IMR-90 (cell line): ENCODE measurements around the gene ABCA10. TPM values are rescaled to one million over a fixed set of nuclear protein-coding genes. Genes with fewer than 3 reads are reported as not detected.

Experiments
- ATAC-seq: fragments of 200-7000 bp; cut with Tn5 transposase; 2 replicates; pipeline ENCODE4 v1.9.1; 2020; ENCODE audit warnings: low read depth, mild to moderate bottlenecking, moderate library complexity
- BruUV-seq: library from RNA; stranded (reverse); fragments of 400-500 nt; replicated peaks from 2 replicates; lab custom pipeline; 2021; lab: Mats Ljungman, UMichigan
- CTCF ChIA-PET: fragments of 300-600 bp; formaldehyde crosslinking; extraction: SDS; loops from one replicate; lab custom pipeline; 2021; ENCODE audit warnings: antibody characterized with exemption; lab: Yijun Ruan, JAX
- POLR2A ChIA-PET: fragments of 300-600 bp; sonication (Branson Sonifier 250); formaldehyde crosslinking; loops from one replicate; lab custom pipeline; 2022; ENCODE audit warnings: antibody characterized with exemption; ENCODE audit not compliant: unreplicated experiment; lab: Charles Lee
- DNase-seq: peaks from one replicate; pipeline ENCODE4 v3.0.0; 2013
- H2AFZ ChIP-seq: replicated peaks from 2 replicates; pipeline ENCODE3; 2013; ENCODE audit warnings: low read length, mild to moderate bottlenecking; ENCODE audit not compliant: poor library complexity
- H2AK5ac ChIP-seq: 2 replicates; pipeline ENCODE4 v1.6.1; 2013; ENCODE audit warnings: low read depth, low read length, inconsistent platforms
- H2AK9ac ChIP-seq: replicated peaks from 2 replicates; pipeline ENCODE3; 2013; ENCODE audit warnings: mild to moderate bottlenecking, low read depth, low read length, moderate library complexity; ENCODE audit not compliant: poor library complexity
- H2BK120ac ChIP-seq: 2 replicates; pipeline ENCODE4 v1.6.1; 2013; ENCODE audit warnings: low read depth, low read length, inconsistent platforms
- H2BK15ac ChIP-seq: 3 replicates; pipeline ENCODE4 v1.6.1; 2013; ENCODE audit warnings: low read depth, low read length, inconsistent platforms
- H2BK20ac ChIP-seq: 2 replicates; pipeline ENCODE4 v1.6.1; 2013; ENCODE audit warnings: low read depth, mild to moderate bottlenecking, inconsistent platforms, low read length, moderate library complexity
- H2BK5ac ChIP-seq: 2 replicates; pipeline ENCODE4 v1.6.1; 2013; ENCODE audit warnings: mild to moderate bottlenecking, low read depth, low read length, inconsistent platforms; ENCODE audit not compliant: poor library complexity, severe bottlenecking
- H3K14ac ChIP-seq: replicated peaks from 2 replicates; pipeline ENCODE4 v1.6.1; 2013; ENCODE audit warnings: low read depth, low read length, inconsistent platforms
- H3K18ac ChIP-seq: 2 replicates; pipeline ENCODE4 v1.6.1; 2013; ENCODE audit warnings: low read depth, low read length, control low read depth
- H3K23ac ChIP-seq: 2 replicates; pipeline ENCODE4 v1.6.1; 2013; ENCODE audit warnings: low read depth, low read length, inconsistent platforms
- H3K27ac ChIP-seq: 2 replicates; pipeline ENCODE4 v1.5.1; 2013; ENCODE audit warnings: mild to moderate bottlenecking, control low read depth, low read length; ENCODE audit not compliant: insufficient read depth
- H3K27me3 ChIP-seq: 2 replicates; pipeline ENCODE4 v1.6.1; 2013; ENCODE audit warnings: low read length; ENCODE audit not compliant: control insufficient read depth, insufficient read depth
- H3K36me3 ChIP-seq: 2 replicates; pipeline ENCODE4 v1.6.1; 2013; ENCODE audit warnings: low read length, mixed read lengths; ENCODE audit not compliant: control insufficient read depth, insufficient read depth
- H3K4ac ChIP-seq: 2 replicates; pipeline ENCODE4 v1.6.1; 2013; ENCODE audit warnings: low read depth, low read length, inconsistent platforms
- H3K4me1 ChIP-seq: 2 replicates; pipeline ENCODE4 v1.6.1; 2013; ENCODE audit warnings: low read length, mixed read lengths; ENCODE audit not compliant: control insufficient read depth, insufficient read depth
- H3K4me2 ChIP-seq: 2 replicates; pipeline ENCODE4 v1.6.1; 2013; ENCODE audit warnings: low read depth, mild to moderate bottlenecking, control low read depth, low read length, moderate library complexity
- H3K4me3 ChIP-seq: 2 replicates; pipeline ENCODE4 v1.5.1; 2013; ENCODE audit warnings: low read depth, mild to moderate bottlenecking, control low read depth, low read length, moderate library complexity; ENCODE audit not compliant: insufficient read depth
- H3K56ac ChIP-seq: 2 replicates; pipeline ENCODE4 v1.6.1; 2013; ENCODE audit warnings: low read length, inconsistent platforms; ENCODE audit not compliant: insufficient read depth; ENCODE audit errors: extremely low read depth
- H3K79me1 ChIP-seq, 2 experiments: 2 replicates each; pipeline ENCODE4 v1.6.1; 2013; ENCODE audit warnings: low read length in 2 of 2, inconsistent platforms in 1 of 2, low read depth in 1 of 2
- H3K9ac ChIP-seq: 2 replicates; pipeline ENCODE4 v1.6.1; 2013; ENCODE audit warnings: low read depth, low read length, control low read depth
- H3K9me1 ChIP-seq: 2 replicates; pipeline ENCODE4 v1.6.1; 2013; ENCODE audit warnings: low read length, inconsistent platforms; ENCODE audit not compliant: insufficient read depth
- H3K9me3 ChIP-seq: 2 replicates; pipeline ENCODE4 v1.6.1; 2013; ENCODE audit warnings: low read length; ENCODE audit not compliant: control insufficient read depth, insufficient read depth
- H4K20me1 ChIP-seq: 2 replicates; pipeline ENCODE4 v1.6.1; 2013; ENCODE audit warnings: low read length, inconsistent platforms; ENCODE audit not compliant: insufficient read depth
- H4K5ac ChIP-seq: 2 replicates; pipeline ENCODE4 v1.6.1; 2013; ENCODE audit warnings: mild to moderate bottlenecking, low read depth, low read length, control low read depth
- H4K8ac ChIP-seq, 2 experiments: 2 replicates each; pipeline ENCODE4 v1.6.1; 2013; ENCODE audit warnings: low read depth in 2 of 2, low read length in 2 of 2, control low read depth in 1 of 2, inconsistent platforms in 1 of 2
- H4K91ac ChIP-seq: 2 replicates; pipeline ENCODE4 v1.6.1; 2013; ENCODE audit warnings: low read depth, low read length, inconsistent platforms; ENCODE audit not compliant: insufficient read depth
- BHLHE40 ChIP-seq: fragments of 150-350 bp; IDR thresholded peaks from 2 replicates; pipeline ENCODE4 v1.6.1; 2016; ENCODE audit warnings: mild to moderate bottlenecking, low read depth, low read length
- CHD1 ChIP-seq: IDR thresholded peaks from 2 replicates; pipeline ENCODE4 v1.6.1; 2012; ENCODE audit warnings: low read depth, low read length, improper control_type of control experiment
- RCOR1 ChIP-seq: IDR thresholded peaks from 2 replicates; pipeline ENCODE4 v1.6.1; 2012; ENCODE audit warnings: mild to moderate bottlenecking, low read length, improper control_type of control experiment; ENCODE audit not compliant: insufficient replicate concordance
- SMC3 ChIP-seq: fragments of 150-350 bp; IDR thresholded peaks from 2 replicates; pipeline ENCODE4 v1.6.1; 2016; ENCODE audit warnings: low read depth, mild to moderate bottlenecking, antibody characterized with exemption, low read length, moderate library complexity
- WGBS, 2 experiments: methylation state at CpG; one replicate each; pipeline versions ENCODE4 v1.1.5 to v1.1.7; 2013; ENCODE audit warnings: missing lambda C conversion rate in 2 of 2; ENCODE audit not compliant: insufficient read length in 1 of 2; ENCODE audit errors: extremely low coverage in 2 of 2; 5-methylcytosine and 5-hydroxymethylcytosine counted together
- dilution Hi-C: fragments of 300-500 bp; cut with HindIII; formaldehyde crosslinking; loops from one replicate; pipeline ENCODE4 v1.14.3; 2018; ENCODE audit warnings: low sequenced_read_pairs; ENCODE audit not compliant: unreplicated experiment
- in situ Hi-C: fragments of 300-500 bp; cut with MboI; formaldehyde crosslinking; loops from 3 replicates; pipeline ENCODE4 v1.14.3; 2019; ENCODE audit warnings: low sequenced_read_pairs, inconsistent platforms, mixed read lengths
- intact Hi-C: fragments of 100-400 bp; cut with micrococcal nuclease; formaldehyde crosslinking; loops from 2 replicates; pipeline ENCODE4 v1.10.0; 2022
- polyA plus RNA-seq, 3 experiments: library from polyadenylated mRNA; depleted of rRNA; stranded (reverse); fragments of >200 nt; gene quantifications; 2 replicates each; pipeline ENCODE4 v1.2.3, GENCODE V29; 2012; ENCODE audit warnings: low replicate concordance in 1 of 3
- total RNA-seq: library from RNA; depleted of rRNA; stranded (reverse); fragments of >200 nt; gene quantifications from 2 replicates; pipeline ENCODE4 v1.2.3, GENCODE V29; 2012

Gene ABCA10
- total and polyA plus RNA-seq, 2 of the 4 experiments (the other 2 are of a cell fraction): under 0.01 to 0.03 TPM

- Histone ChIP-seq H4K91ac (no peak overlapping the region), H3K4ac (no peak overlapping the region), H3K14ac (no peak overlapping the region), H2AFZ (no peak overlapping the region), H3K4me2 (no peak overlapping the region), H3K79me1 (no peaks in the 10 kb centered on the region), H3K56ac (no peak overlapping the region), H2AK9ac (no peak overlapping the region), H4K5ac (no peak overlapping the region), H2AK5ac (no peak overlapping the region), H3K9me3 (no peaks in the 10 kb centered on the region), H2BK5ac (no peak overlapping the region), H3K27ac (no peak overlapping the region), H4K20me1 (no peaks in the 10 kb centered on the region), H3K9ac (no peak overlapping the region), H4K8ac (no peak overlapping the region), H3K9me1 (no peaks in the 10 kb centered on the region), H3K18ac (no peak overlapping the region), H3K36me3 (no peaks in the 10 kb centered on the region), H3K4me3 (no peak overlapping the region), H2BK15ac (no peak overlapping the region), H2BK20ac (no peak overlapping the region), H3K27me3 (no peaks in the 10 kb centered on the region), H3K4me1 (no peaks in the 10 kb centered on the region), H2BK120ac (no peak overlapping the region), H3K23ac (no peak overlapping the region)
- no TSS peak for BruUV-seq
- dilution Hi-C loops: no loop called here
- ChIA-PET CTCF (interaction anchor here (2.4 kb wide), 1 partner anchor 474 kb away, joined by 9 read pairs; no protein-coding TSS in a partner anchor), POLR2A (no interaction called here)
- in situ Hi-C loops: loop anchor here (10.0 kb wide), 1 partner anchor 711 kb away; no protein-coding TSS in a partner anchor
- WGBS, 2 experiments: no CpG with 5 or more reads among the region's 1 CpG
- TF ChIP-seq BHLHE40 (no peak), SMC3 (no peak), CHD1 (no peak), RCOR1 (no peak)
- intact Hi-C loops: loop anchor here (5.0 to 10.0 kb wide), 2 partner anchors 276 to 781 kb away; no protein-coding TSS in a partner anchor
- no peak for DNase-seq
- no peak for ATAC-seq
Measured at GRCh38 chr17:69246202-69246601, 17.6 kb upstream of the ABCA10 start.
